ENCODE results near the gene EFCAB14. TPM values are rescaled to one million over a fixed set of nuclear protein-coding genes. Genes with fewer than 3 reads are reported as not detected.
A peak's percentile ranks its signal among the peaks of the same experiment; 100 is the strongest.

Gene EFCAB14
- total and polyA plus RNA-seq, 9 of the 15 experiments (the other 6 are each of a cell fraction or from before 2014, with no cell fraction given) = 7.3 to 49.0 (median 37.3) TPM

GRCh38 chr1:46642115-46642680, 76.7 kb downstream of the EFCAB14 start:
- intact Hi-C loops (cut with micrococcal nuclease) (no loop called here), in situ Hi-C loops (cut with MboI) (no loop called here)
- Histone ChIP-seq H3K9ac (ENCODE audit: insufficient read depth in 1 of 2, low read depth in 2 of 2, low read length in 2 of 2) (no peak overlapping the region), H4K20me1 (replicated peaks; ENCODE audit: control insufficient read depth, insufficient read depth, low read length) (no peaks in the 10 kb centered on the region), H3K9me3 (replicated peaks; ENCODE audit: control insufficient read depth, insufficient read depth, low read depth, low read length) (no peaks in the 10 kb centered on the region), H3K27ac (ENCODE audit: extremely low read depth, low read depth, low read length) (no peak overlapping the region), H3K4me2 (ENCODE audit: insufficient read depth, low read length) (no peak overlapping the region), H2AFZ (ENCODE audit: low read depth, low read length) (no peak overlapping the region), H3K79me2 (ENCODE audit: control insufficient read depth, insufficient read depth, low read length) (no peaks in the 10 kb centered on the region), H3K36me3 (ENCODE audit: control insufficient read depth, insufficient read depth, low read length) (no peaks in the 10 kb centered on the region; the same call in 1 of the 3 replicates), H3K4me1 (replicated peaks in 1 of 2; ENCODE audit: control insufficient read depth in 2 of 2, insufficient read depth in 2 of 2, low read length in 2 of 2) (peaks cover 0 to 10% of the 10 kb centered on the region in 2 experiments; a peak in 3 of 5 replicates), H3K4me3 (no peak overlapping the region), H3K27me3 (ENCODE audit: control insufficient read depth in 2 of 2, insufficient read depth in 2 of 2, low read length in 2 of 2) (no peaks in the 10 kb centered on the region), H3K9me1 (ENCODE audit: control insufficient read depth, insufficient read depth, low read length) (no peaks in the 10 kb centered on the region)
- BruUV-seq (replicated peaks) = no TSS peak
- no peak for ATAC-seq
- POLR2A ChIA-PET = interaction anchor here (0.7 to 1.5 kb wide), 5 partner anchors 10 to 205 kb away, joined by 3 to 4 read pairs (median 3); no protein-coding TSS in a partner anchor
- DNase-seq (ENCODE audit: extremely low read depth in 1 of 4, low spot score in 3 of 4) = no peak
- CTCF ChIA-PET (ENCODE audit: low intra/inter-chr PET ratio) = no interaction called here
- no peak for FAIRE-seq
- no peak for TF ChIP-seq PATZ1 (CRISPR knock-in tag; IDR thresholded peaks at IDR 0.05; ENCODE audit: borderline replicate concordance)
- no peak for TF ChIP-seq ZNF253 (CRISPR knock-in tag; conservative IDR thresholded peaks at IDR 0.05)
- TF ChIP-seq GTF2E2 (tag; IDR thresholded peaks at IDR 0.05) = peak; percentile 55; the same call in 1 of the 2 replicates
- TF ChIP-seq ZZZ3 (IDR thresholded peaks at IDR 0.05) = no peak
- TF ChIP-seq TCF3 (CRISPR knock-in tag; IDR thresholded peaks at IDR 0.05) = peak; percentile 52
- TF ChIP-seq ZBTB8A (IDR thresholded peaks at IDR 0.05; ENCODE audit: partially characterized antibody) = no peak
- TF ChIP-seq HMBOX1 (IDR thresholded peaks at IDR 0.05) = peak; percentile 32; the same call in 1 of the 2 replicates
- TF ChIP-seq NR3C1 (CRISPR knock-in tag; IDR thresholded peaks at IDR 0.05) = no peak
- TF ChIP-seq CBFA2T3 (IDR thresholded peaks at IDR 0.05) = peak; percentile 12; the same call in 1 of the 2 replicates
- 0 out of 4 replicates have a peak, but pooled peaks of 1 of the 2 experiments have one; percentile 5 for TF ChIP-seq RAD21 (CRISPR knock-in tag; conservative IDR thresholded peaks at IDR 0.05 in 1 of 2, IDR thresholded peaks at IDR 0.05 in 1 of 2)
- TF ChIP-seq THRA (IDR thresholded peaks at IDR 0.05) = no peak
- TF ChIP-seq ZNF639 (CRISPR knock-in tag; conservative IDR thresholded peaks at IDR 0.05 in 1 of 2, IDR thresholded peaks at IDR 0.05 in 1 of 2) = peak in 1 of 2 experiments; percentile 58; a peak in 1 of 4 replicates
- 0 out of 2 replicates have a peak, but pooled peaks have one; percentile 24 for TF ChIP-seq ZBTB17 (CRISPR knock-in tag; IDR thresholded peaks at IDR 0.05)
- TF ChIP-seq ZNF696 (CRISPR knock-in tag; conservative IDR thresholded peaks at IDR 0.05) = no peak

Measured in K562 (cell line).